ENCODE data around the gene MUC13.
A peak's percentile ranks its signal among the peaks of the same experiment; 100 is the strongest.

Gene MUC13

GRCh38 chr3:124893526-124893925 is 41.0 kb downstream of the MUC13 start:
- DNase-seq = no peak

GRCh38 chr3:124890573-124891190 is 43.9 kb downstream of the MUC13 start:
- no peak for DNase-seq

- DNase-seq = no peak
These were observed 45.8 kb downstream of the MUC13 start for GRCh38 chr3:124888482-124889441.

- no peak for DNase-seq
These were observed 46.6 kb downstream of the MUC13 start for GRCh38 chr3:124887932-124888298.

- DNase-seq = peak; percentile 64
These were observed 47.2 kb downstream of the MUC13 start, which contains the start of gene ITGB5 for GRCh38 chr3:124887177-124887931. ITGB5 (minus strand) TSS chr3:124887365; CDS start chr3:124887000, 365 bp downstream.

- DNase-seq = peak; percentile 65
These were observed 48.1 kb downstream of the MUC13 start for GRCh38 chr3:124886168-124887056.

GRCh38 chr3:124885466-124886167 is 48.9 kb downstream of the MUC13 start:
- no peak for DNase-seq

- DNase-seq = no peak
These were observed 50.0 kb downstream of the MUC13 start for GRCh38 chr3:124884474-124885101.

GRCh38 chr3:124883766-124884473 is 50.6 kb downstream of the MUC13 start:
- DNase-seq = no peak

GRCh38 chr3:124882816-124883747 is 51.5 kb downstream of the MUC13 start:
- no peak for DNase-seq

GRCh38 chr3:124881976-124882697 is 52.4 kb downstream of the MUC13 start:
- DNase-seq = no peak

GRCh38 chr3:124879337-124879680 is 55.2 kb downstream of the MUC13 start:
- no peak for DNase-seq

GRCh38 chr3:124878561-124879336 is 55.8 kb downstream of the MUC13 start:
- peak; percentile 30 for DNase-seq

GRCh38 chr3:124877674-124878073 is 56.9 kb downstream of the MUC13 start:
- no peak for DNase-seq

GRCh38 chr3:124876401-124876878 is 58.1 kb downstream of the MUC13 start:
- DNase-seq = no peak

- no peak for DNase-seq
These were observed 61.3 kb downstream of the MUC13 start for GRCh38 chr3:124873226-124873625.

GRCh38 chr3:124867511-124867910 is 67.0 kb downstream of the MUC13 start:
- no peak for DNase-seq

GRCh38 chr3:124862006-124862405 is 72.5 kb downstream of the MUC13 start:
- no peak for DNase-seq

All from stimulated activated CD4-positive, alpha-beta T cell treated with anti-CD3 and anti-CD28 coated beads, Interleukin-15, amount 100 ng/mL, for 24 hours (primary cell).